ENCODE results near the gene ARHGAP8. TPM values are rescaled to one million over a fixed set of nuclear protein-coding genes. Genes with fewer than 3 reads are reported as not detected.

The ARHGAP8 gene
- total and polyA plus RNA-seq, 2 of the 13 experiments (the other 11 are each of a cell fraction or from before 2014, with no cell fraction given), result 0.07 TPM; not detected in 1

GRCh38 chr22:44750481-44750880 is 1.9 kb upstream of the ARHGAP8 start:
- no peak overlapping the region for H3K4me3 ChIP-seq (replicated peaks in 1 of 3; ENCODE audit: insufficient read depth in 1 of 3, low read depth in 2 of 3, low read length in 3 of 3)
- no peak overlapping the region for H3K4me2 ChIP-seq (ENCODE audit: low read depth, low read length)
- POLR2A ChIA-PET, result no interaction called here
- 57% methylated on average over 1 of the region's 1 CpG for WGBS (ENCODE audit: low lambda C conversion rate)
- peaks cover 21% of the 10 kb centered on the region for H3K4me1 ChIP-seq (ENCODE audit: insufficient read depth, low read length)
- H3K36me3 ChIP-seq (replicated peaks in 1 of 2; ENCODE audit: control insufficient read depth in 1 of 2, insufficient read depth in 2 of 2, low read length in 2 of 2), result no peaks in the 10 kb centered on the region
- no peaks in the 10 kb centered on the region for H3K79me2 ChIP-seq (ENCODE audit: insufficient read depth, low read length)
- no peaks in the 10 kb centered on the region for H4K20me1 ChIP-seq (ENCODE audit: insufficient read depth, low read length)
- no peaks in the 10 kb centered on the region for H3K9me3 ChIP-seq (ENCODE audit: low read length)
- ATAC-seq, result no peak
- no peak for DNase-seq (ENCODE audit: low spot score)
- no peak overlapping the region for H3K27ac ChIP-seq (ENCODE audit: extremely low read length, insufficient read depth, low read length)
- BruUV-seq (replicated peaks), result no TSS peak
- no peak overlapping the region for H3K9ac ChIP-seq (ENCODE audit: insufficient read depth, low read depth, low read length)
- in situ Hi-C loops (cut with HindIII; ENCODE audit: extremely low pct_ligation_motif_present, low pct_unique_long_range_greater_than_20kb) (no loop called here), intact Hi-C loops (cut with micrococcal nuclease; ENCODE audit: unreplicated experiment) (no loop called here)
- CTCF ChIA-PET (ENCODE audit: low intra/inter-chr PET ratio, low total read pairs), result no interaction called here
- no peak overlapping the region for H2AFZ ChIP-seq (ENCODE audit: low read length)
- peaks cover 1 to 8% of the 10 kb centered on the region in 2 experiments; a peak in 3 of 5 replicates for H3K27me3 ChIP-seq (ENCODE audit: control insufficient read depth in 1 of 2, insufficient read depth in 2 of 2, low read length in 2 of 2)
- no peak for FAIRE-seq
- TF ChIP-seq ZHX2 (IDR thresholded peaks at IDR 0.05; ENCODE audit: low read depth), result no peak
- no peak for TF ChIP-seq ZHX2 (CRISPR knock-in tag; IDR thresholded peaks at IDR 0.05; ENCODE audit: borderline replicate concordance)
- no peak for TF ChIP-seq ZFP36 (IDR thresholded peaks at IDR 0.05; ENCODE audit: borderline replicate concordance, low read depth, low read length, partially characterized antibody)
- TF ChIP-seq KLF6 (CRISPR knock-in tag; IDR thresholded peaks at IDR 0.05), result no peak
- no peak for TF ChIP-seq ZNF451 (CRISPR knock-in tag; IDR thresholded peaks at IDR 0.05)
- TF ChIP-seq PHF21A (CRISPR knock-in tag; IDR thresholded peaks at IDR 0.05), result no peak
- no peak for TF ChIP-seq ZSCAN31 (CRISPR knock-in tag; IDR thresholded peaks at IDR 0.05; ENCODE audit: low read depth)
- no peak for TF ChIP-seq PREB (CRISPR knock-in tag; IDR thresholded peaks at IDR 0.05)
- no peak for TF ChIP-seq HOXA5 (CRISPR knock-in tag; IDR thresholded peaks at IDR 0.05)
- no peak for TF ChIP-seq ZNF362 (CRISPR knock-in tag; IDR thresholded peaks at IDR 0.05; ENCODE audit: borderline replicate concordance)
- no peak for TF ChIP-seq GMEB2 (CRISPR knock-in tag; IDR thresholded peaks at IDR 0.05; ENCODE audit: low read depth)
- TF ChIP-seq ZNF513 (CRISPR knock-in tag; conservative IDR thresholded peaks at IDR 0.05), result no peak
